Measurements from ENCODE around the gene SNU13.
A peak's percentile ranks its signal among the peaks of the same experiment; 100 is the strongest.
"Not testable (repeated sequence)": the region's sequence is repeated elsewhere in the genome, so short reads cannot be mapped to it uniquely, and the experiment has no call there.

SNU13 gene

DNA sequence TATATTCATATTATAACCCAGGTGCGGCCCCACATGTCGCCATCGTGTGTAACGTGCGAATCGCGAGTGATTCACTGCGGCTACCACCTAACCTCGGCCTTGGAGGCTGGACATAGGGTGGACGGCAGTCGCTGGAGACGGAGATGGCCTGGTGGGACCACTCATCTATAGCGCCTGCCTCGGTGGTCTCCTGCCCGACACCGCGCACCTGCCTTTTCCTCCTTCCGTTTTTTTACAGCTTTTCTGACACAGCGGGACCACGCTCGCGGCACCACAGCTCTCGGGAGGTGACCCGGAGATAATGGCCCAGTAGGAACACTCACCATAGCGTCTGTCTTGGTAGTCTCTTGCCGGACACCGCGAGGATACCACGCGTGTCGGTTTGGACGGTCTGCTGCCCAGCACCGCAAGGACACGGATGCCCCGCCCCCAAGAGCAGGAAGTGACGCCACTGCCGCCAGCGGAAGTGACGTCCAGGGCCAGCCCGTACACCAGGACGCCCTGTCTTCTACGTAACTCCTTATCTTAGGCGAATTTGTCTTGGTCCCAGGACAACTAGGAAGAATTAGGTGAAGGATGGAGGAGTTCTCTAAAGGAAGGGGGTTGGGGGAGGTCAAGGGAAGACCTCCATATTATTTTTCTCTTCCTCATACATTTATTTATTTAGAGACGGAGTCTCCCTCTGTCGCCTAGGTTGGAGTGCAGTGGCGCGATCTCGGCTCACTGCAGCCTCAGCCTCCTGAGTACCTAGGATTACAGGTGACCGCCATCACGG is 6.4 kb downstream of the SNU13 start:
- DNase-seq = peak; percentile 10 to 88 (median 72)

- no peak for DNase-seq
These were observed 7.1 kb downstream of the SNU13 start for GRCh38 chr22:41681616-41682015.

GRCh38 chr22:41676134-41676533 is 12.5 kb downstream of the SNU13 start:
- DNase-seq = no peak

DNA sequence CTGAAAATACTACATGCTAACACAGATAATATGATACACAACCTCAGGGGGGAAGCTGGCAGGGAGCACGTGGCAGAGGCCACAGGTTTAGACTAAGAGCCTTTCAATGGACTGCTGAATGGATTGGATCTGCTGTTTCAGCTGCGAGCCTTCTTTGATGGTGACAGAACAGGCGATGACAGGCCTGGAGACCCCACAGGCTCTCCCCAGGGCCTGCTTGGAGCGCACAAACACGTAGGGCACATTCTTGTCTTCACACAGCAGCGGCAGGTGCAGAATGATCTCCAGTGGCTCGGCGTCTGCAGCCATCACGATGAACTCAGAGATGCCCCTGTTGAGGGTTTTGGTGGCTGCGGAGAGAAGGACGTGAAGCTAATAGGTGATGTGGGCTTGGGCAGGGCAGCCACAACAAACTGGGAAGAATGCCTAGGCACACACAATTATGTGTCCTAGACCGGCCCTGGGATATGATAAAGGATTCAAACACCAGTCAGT is 13.8 kb downstream of the SNU13 start:
- no peak for DNase-seq

DNA sequence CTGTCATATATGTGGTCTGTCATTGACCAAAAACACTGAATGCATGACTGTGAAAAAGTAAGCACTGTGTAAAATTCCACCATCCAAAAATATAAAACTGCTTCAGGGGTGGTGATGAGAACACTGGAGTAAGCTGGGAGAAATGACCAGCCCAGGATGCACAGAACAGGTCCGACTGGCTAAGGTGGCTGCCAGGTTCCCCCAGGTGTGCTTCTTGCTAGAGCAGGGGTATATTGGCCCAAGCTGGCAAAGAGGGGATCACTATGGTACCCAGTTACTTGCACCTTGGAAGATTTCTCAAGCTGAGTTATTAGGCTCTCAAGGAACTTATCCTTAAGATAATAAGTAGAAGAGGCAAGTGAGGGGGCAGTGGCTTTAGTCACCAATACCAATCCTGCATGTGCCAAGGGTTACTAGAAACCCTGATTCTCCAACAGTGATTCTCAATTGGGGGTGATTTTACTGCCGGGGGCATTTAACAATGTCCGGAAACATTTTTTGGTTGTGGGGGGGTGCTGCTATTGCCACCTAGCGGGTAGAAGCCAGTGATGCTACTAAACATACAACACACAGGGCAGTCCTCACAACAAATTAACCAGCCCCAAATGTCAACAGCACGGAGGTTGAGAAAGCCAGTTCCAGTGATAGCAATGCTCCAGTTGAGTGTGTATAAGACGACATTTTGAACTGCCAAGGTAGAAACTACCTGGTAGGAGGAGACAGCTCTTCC is 15.7 kb downstream of the SNU13 start:
- DNase-seq = no peak

DNA sequence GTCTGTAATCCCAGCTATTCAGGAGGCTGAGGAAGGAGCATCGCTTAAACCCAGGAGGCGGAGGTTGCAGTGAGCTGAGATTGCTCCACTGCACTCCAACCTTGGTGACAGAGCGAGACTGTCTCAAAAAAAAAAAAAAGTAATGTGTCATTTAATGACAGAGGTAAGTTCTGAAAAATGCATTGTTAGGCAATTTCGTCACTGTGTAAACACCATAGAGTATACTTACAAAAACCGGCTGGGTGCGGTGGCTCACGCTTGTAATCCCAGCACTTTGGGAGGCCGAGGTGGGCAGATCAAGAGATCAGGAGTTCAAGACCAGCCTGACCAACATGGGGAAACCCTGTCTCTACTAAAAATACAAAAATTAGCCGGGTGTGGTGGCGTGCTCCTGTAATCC is 16.6 kb downstream of the SNU13 start:
- DNase-seq = not testable (repeated sequence)

DNA sequence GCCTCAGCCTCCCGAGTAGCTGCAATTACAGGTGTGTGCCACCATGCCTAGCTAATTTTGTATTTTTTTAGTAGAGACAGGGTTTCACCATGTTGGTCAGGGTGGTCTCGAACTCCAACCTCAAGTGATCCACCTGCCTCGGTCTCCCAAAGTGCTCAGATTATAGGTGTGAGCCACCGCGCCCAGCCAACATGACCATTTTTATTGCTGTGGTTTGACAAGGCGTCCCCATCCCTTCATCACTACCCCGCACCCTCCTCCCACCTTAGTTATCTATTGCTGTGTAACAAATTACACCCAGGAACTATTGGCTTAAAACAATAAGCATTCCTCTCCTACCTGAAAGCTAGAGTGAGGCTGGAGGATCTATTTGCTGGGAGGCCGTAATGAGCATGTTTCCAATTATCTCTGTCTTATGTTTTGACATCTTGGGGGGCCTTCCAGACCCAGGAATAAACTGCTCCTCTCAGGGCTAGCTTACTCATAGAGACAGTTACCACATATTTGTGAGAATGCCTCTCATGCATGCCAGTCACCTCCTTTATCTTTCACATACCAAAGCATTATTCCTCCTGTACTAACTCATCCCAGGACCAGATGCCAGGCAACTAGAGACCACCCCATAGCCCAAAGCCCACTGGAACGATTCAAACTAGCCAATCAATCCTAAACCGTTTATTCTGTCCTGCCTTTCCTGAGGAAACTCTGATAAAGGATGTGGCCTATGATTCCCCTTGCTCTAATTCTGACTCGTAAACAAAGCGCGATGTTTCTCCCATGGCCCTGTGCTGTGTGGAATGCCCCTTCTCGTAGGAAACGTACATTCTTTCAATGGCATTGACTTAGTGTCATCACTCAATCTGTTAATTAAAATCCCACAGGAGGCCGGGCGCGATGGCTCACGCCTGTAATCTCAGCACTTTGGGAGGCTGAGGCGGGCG is 19.4 kb downstream of the SNU13 start:
- DNase-seq = no peak

- no peak for DNase-seq
These were observed 23.7 kb downstream of the SNU13 start for GRCh38 chr22:41664951-41665350.

DNA sequence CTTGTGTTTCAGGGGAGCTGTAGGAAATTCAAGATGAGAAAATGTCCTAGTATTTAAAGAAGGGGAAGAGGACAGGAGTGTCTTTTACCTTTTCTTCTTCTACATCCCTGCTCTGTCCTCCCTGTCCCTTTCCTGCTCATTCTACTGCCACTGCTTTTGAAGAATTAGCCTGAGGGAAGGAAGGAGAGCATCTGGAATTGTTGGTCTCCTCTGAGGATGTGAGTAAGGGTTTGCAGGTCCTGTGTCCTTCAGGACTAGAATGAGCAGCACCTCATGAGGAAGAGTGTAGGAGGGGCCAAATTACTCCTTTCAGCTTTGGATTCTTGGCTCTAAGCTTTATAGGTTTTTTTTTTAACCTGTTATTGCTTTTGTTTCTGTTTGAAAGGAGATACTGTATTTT is 24.2 kb downstream of the SNU13 start:
- no peak for DNase-seq

DNA sequence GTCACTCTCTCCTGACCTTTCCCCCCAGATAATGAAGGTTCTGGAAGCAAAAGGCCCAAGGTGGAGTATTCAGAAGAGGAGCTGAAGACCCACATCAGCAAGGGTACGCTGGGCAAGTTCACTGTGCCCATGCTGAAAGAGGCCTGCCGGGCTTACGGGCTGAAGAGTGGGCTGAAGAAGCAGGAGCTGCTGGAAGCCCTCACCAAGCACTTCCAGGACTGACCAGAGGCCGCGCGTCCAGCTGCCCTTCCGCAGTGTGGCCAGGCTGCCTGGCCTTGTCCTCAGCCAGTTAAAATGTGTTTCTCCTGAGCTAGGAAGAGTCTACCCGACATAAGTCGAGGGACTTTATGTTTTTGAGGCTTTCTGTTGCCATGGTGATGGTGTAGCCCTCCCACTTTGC is 25.1 kb downstream of the SNU13 start:
- DNase-seq = not testable (repeated sequence)

GRCh38 chr22:41661713-41662112 is 27.0 kb downstream of the SNU13 start:
- no peak for DNase-seq

DNA sequence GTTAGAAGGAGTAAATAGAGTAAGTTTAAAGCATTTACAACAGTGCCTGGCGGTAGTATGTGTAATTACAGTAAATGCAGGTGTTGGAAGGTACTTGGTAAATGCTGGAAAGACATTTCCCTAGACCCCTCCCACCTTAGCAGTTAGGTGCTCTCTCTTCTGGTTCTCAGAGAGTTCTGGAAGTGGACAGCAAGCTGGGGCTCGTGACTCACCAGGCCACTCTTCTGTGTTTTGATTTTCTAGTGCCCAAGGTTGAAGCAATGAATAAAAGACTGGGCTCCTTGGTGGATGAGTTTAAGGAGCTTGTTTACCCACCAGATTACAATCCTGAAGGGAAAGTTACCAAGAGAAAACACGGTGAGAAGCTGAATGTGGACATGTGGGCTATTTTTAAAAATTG is 27.6 kb downstream of the SNU13 start:
- no peak for DNase-seq

DNA sequence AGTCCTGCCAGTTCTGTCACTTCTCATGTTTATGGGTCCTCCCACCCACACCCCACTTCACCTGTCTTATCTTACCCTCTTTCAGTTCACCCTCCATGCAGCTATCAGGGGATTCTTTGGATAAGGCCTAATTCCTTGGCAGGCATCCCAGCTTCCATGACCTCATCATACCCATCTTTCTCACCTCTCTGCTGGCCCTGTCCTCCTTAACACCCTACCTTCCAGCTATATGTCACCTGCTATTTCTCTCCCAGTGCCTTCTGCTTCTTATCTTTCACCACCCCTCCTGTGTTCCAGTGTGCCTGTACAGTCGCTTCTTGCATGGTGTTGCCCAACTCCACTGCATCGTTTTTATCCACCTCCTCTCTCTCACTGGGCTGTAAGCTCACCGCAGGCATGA is 28.3 kb downstream of the SNU13 start:
- no peak for DNase-seq

- DNase-seq = no peak
These were observed 28.7 kb downstream of the SNU13 start for GRCh38 chr22:41659941-41660340.

GRCh38 chr22:41658869-41659268 is 29.8 kb downstream of the SNU13 start:
- DNase-seq = no peak

GRCh38 chr22:41657709-41658108 is 31.0 kb downstream of the SNU13 start:
- no peak for DNase-seq

DNA sequence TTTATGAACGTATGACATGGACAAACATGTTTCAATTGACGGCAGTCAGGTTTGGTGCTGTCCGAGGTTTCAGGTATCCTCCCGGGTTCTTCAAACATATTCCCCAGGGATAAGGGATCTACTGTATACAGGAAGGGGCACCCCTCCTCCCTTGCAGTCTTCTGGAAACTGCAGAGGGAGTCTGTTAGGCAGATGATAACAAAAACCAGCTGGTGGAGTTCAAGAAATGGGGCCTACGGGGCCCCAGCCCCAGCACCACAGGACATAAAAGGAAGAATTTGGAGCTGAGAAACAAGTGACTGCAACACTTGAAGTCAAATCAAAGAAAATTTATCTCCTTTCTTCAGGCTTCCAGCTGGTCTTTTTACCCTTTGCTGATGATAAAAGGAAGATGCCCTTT is 32.1 kb downstream of the SNU13 start:
- no peak for DNase-seq

GRCh38 chr22:41654322-41654721 is 34.3 kb downstream of the SNU13 start:
- DNase-seq = no peak

DNA sequence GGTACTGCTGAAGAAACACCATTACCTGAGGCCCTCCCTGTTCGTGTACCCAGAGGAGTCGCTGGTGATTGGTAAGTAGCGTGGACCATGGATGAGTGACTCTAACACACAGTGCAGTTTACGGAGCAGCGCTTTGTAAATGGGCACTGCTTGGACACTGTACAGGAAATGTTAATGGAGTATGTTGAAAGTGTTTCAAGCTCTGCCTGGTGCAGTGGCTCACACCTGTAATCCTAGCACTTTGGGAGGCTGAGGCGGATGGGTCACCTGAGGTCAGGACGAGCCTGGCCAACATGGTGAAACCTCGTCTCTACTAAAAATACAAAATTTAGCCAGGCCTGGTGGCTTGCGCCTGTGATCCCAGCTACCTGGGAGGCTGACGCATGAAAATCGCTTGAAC is 37.8 kb downstream of the SNU13 start:
- no peak for DNase-seq

GRCh38 chr22:41650229-41650628 is 38.4 kb downstream of the SNU13 start:
- DNase-seq = no peak

- no peak for DNase-seq
These were observed 40.2 kb downstream of the SNU13 start for GRCh38 chr22:41648432-41648831.

GRCh38 chr22:41647771-41648170 is 40.9 kb downstream of the SNU13 start:
- no peak for DNase-seq
